Effector CD4-positive, alpha-beta T cell (primary cell): ENCODE measurements around the gene RAI1.

Experiments
- DNase-seq: peaks from one replicate; pipeline ENCODE4 v3.0.0-alpha.2; 2020

Gene RAI1

DNA sequence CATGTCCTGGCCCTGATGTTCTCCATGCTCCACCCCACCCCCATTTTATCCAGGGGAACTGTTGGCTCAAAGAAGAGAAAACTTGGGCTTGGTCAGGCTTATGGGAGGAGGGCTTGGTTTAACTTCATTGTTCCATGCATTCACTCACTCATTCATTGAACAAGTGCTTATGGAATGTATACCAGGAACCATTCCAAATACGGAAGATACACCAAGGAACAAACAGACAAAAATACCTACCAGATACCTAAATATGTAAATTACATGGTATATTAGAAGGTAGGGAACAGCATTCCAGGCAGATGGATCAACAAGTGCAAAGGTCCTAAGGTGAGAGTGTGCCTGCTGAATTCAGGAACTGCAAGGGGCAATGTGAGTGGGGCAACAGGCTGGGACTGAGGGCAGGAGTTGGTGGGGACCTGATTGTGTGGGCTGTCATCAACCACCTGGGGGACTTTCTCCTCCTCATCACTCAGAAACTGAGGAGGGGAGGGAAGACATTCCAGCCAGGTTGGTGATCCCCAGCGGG lies 39.9 kb downstream of the RAI1 start:
- no peak for DNase-seq

DNA sequence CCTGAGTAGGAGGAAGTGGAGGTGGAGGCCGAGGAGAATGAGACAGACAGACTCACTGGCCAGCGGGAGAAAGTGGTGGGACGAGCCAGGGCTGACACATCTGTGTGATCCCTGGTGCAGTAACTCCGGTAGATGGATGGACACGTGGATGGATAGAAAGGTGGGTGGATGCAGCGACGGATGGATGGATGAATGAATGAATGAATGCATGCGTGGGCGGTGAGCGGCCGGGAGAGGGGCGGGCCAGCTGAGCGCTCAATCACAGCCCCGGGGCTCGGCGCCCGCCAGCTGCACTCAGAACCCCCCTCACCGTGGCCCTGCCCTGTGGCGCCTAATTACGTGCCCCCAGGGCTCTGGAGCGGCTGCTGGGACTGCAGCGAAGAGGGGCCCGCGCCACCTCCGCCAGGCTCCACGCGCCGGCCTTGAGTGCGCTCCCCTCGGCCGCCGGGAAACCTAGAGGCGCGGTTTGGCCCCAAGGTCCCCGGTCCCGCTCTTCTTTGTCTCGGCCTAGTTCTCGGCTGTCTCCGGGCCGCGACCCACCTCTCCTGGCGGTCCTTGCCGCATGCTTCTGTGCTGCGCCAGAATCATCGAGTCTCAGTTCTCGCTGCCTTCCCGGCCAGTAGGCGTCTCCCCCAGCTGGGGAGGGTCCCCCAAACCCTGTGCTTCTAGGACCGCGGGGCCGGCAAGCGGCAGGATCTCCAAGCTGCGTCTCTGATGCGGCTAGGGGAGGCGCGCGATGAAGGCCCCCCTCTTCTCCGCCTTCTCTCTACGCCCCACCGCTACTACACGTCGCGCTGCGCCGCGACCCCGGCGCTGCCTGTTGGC lies 41.0 kb downstream of the RAI1 start:
- DNase-seq = no peak

DNA sequence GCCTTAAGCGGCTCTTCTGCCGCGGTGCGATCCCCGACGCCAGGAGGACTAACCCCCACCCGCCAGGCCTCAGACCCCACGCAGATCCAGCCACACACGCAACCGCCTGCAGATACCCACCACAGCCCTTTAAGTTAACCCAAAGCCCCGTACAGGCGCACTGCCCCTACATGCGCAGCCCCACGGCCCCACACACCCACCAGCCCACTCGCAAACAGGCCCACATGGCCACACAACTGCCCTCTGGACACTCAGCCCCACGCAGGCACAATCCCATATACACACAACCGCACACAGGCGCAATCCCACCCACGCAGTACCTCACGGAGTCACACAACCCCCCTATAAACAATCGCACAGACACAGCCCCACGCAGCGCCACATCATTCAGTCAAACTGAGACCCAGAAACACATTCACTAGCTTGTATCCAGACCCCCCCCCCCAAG lies 41.7 kb downstream of the RAI1 start:
- no peak for DNase-seq

DNA sequence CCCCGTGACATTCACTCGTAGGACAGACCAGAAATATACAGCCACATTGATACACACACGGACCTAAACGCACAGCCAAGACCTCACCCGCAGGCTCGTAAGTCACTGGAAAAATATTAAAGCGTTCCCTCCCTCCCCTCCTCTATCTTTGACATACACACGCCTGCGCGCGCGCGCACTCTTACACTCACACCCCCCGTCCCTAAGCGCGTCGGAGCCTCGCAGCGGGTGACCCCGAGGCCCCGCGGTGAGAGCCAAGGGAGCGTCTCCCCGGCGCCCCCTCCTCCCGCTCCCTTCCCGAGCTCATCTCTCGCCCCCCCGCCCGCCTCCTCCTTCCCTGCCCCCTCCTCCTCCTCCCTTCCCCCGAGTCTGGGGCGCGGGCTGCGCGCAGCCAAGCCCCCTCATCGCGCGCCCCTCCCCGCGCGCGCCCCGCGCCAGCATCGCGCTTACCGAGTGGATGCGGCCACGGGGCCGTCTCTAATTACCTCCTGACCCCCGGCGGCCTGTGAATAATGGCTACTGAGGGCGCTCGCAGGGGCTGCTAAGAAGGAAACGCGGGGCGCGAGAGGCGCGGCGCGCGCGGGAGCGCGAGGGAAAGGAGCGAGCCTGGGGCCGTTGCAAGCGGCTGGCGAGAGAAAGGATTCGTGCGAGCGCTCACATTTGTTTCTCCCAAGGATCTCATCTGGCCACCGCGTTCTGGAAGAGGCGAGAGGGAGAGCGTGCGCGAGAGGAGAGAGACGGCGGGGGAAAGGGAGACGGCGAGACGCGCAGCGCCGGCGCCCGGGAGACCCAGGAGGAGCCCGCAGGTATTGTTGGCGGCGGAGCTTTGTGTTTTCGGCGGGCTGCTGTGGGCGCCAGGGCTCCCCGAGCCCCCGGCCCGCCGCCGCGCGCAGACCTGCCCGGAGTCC lies 42.4 kb downstream of the RAI1 start:
- DNase-seq = no peak

DNA sequence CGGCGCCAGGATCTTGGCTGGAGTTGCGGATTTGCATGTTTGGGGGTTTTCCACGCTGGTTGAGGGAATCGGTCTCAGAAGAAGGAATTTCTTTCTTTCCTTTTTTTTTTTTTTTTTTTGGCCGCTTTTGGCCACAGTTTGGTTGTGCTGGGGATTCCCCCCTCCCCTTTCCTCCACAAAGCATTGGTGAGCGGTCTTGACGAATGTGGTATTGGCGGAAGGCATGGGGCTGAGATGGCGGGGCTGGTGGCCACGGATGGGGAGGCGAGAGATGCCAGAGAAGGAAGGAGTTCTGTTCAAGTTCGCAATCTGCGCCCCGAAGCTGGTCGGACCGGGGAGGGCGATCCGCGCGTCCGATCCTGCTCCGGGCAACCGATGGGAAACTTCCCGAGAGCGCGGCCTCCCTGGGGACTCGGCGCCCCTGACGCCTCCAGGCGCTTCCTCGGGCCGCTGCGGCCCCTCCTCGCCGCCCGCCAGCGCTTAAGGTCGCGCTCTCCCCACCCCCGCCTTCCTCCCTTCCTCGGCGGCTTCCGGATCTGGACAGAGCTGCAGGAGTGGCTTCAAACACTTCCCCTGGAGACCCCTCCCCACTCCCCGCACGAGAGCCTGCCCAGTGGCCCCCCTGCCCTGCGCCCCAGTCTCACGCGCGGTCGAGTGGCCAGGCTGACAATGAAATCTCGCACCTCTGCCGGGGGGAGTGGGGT lies 43.2 kb downstream of the RAI1 start:
- DNase-seq = no peak

DNA sequence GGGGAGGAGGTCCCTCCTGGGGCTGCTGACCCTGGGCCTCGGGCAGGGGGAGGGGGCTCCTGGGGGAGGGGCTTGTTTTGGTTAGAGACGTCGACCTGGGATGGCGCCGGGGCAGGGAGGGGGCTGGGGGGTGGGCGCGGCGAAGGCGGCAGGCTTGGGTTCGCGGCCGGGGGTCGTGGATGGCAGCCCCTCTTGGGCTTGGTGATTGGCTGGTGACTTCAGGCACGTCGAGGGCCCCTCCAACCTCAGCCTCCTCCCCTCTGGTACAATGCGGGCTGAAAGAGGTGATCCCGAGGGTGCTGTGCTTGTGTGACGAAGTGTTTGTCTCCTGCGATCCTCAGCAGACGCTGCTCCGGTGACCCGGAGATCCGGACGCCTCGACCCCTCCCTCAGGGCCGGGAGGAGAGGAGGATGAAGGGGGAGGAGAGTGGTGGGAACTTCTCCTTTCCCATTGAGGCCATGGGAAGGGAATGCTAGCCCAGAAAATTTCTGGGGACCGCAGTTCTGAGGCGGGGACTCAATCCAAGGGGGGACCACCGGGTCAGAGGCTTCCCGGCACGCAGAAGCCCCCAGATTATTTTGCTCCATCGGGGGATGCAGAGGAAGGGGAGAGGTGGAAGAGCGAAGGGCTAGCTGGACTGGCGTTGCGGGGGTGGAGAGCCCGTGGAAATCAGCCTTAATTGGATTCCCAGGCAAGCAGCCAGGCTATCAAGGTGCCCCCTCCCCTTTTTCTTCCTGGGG lies 43.9 kb downstream of the RAI1 start:
- DNase-seq = no peak

DNA sequence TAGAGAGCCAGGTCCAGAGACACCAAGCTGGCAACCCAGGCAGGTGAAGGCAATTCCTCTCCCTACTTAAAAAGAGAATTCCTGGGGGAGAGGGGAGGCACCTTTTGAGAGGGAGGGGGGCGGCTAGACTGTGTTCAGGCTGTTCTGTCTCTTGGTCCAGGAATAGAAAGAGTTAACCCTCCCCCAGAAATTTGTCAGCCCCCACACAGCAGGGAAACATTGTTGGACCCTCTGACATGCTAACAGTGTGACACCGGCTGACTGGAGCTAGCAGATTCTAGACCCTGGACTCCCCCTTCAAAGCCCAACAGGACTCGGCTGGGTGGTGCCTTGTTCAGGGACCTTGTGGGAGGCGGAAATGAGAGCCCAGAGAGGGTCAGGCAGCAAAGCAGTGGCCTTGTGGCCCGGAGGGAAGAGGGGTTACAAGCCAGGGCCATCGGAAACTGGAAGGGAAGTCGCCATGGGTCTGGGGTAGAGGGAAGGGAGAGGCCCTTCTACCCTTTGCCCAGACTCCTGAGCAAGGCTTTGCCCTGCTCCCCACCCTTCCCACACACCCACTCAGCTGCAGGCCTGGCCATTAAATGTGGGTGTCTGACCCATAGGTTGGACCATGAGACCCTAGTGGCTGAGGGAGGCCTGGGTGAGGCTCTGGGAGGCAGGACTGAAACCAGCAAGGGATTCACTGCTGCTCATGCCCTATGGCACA lies 44.6 kb downstream of the RAI1 start:
- no peak for DNase-seq

DNA sequence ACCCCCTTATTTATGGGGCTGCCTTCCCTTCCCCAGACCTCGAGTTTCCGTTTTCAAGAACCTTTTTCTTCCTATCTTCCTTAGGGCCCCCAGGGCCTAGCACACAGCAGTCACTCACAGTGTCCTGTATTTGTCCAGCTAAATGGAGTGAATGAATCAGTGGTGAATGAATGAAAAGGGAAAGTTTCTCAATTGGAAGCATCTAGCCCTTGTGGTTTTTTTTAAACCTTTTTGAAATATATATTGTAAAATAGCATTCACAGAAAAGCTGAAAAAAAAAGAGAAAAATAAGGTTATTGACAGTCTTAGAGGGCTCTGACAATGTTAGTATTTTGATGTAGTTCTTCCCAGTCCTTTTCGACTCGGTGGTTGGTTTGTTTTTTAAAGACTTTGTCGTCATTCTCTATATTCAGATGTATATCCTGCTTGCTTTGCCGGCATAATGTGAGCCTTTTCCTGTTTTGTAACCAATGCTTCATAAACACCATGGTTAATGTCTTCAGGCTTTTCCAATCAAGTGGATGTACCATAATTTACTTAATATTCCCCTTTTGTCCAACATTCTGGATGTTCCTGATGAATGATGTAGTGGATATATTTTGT lies 45.3 kb downstream of the RAI1 start:
- DNase-seq = no peak

DNA sequence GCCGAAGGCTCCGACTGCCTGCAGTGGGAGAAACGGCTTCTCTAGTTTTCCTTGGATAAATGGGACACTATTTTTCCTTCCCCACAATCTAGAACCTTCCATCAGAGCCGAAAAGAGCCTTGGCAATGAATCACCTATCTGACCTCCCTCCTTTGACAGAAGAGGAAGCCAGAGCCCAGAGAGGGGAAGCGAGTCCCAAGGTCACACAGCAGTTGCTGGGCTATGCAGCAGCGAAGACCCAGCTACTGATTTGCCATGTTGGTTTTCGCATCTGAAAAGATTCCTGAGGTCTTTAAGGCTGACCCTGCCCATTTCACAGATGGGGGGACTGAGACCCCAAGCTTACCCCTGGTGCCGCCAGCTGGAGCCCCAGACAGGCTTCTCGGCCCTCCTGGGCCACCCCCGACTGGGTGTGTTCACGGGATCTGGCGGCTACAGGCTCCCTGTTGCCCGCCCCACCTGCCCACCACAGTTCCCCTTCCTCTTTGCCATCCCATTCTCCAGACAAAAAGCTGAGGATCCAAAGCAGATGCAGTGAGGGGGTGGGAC lies 45.9 kb downstream of the RAI1 start:
- no peak for DNase-seq

DNA sequence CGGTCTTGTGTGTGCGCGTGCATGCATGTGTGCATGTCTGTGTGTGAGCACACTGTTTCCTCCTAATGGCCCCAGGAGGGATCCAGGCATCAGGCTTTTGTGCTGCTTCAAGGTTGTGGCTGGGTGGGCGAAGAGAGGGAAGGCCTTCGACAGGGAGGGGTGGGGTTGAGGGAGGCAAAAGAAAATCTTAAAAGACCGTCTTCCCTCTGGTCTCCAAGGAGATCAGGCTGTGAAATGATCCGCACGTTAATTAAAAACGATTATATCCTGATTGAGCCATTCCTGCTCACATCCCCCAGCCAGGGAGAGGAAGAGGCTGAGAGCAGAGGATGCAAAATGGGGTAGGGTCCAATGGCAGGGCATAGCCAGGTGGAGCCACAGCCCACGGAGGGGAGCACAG lies 46.9 kb downstream of the RAI1 start:
- no peak for DNase-seq

DNA sequence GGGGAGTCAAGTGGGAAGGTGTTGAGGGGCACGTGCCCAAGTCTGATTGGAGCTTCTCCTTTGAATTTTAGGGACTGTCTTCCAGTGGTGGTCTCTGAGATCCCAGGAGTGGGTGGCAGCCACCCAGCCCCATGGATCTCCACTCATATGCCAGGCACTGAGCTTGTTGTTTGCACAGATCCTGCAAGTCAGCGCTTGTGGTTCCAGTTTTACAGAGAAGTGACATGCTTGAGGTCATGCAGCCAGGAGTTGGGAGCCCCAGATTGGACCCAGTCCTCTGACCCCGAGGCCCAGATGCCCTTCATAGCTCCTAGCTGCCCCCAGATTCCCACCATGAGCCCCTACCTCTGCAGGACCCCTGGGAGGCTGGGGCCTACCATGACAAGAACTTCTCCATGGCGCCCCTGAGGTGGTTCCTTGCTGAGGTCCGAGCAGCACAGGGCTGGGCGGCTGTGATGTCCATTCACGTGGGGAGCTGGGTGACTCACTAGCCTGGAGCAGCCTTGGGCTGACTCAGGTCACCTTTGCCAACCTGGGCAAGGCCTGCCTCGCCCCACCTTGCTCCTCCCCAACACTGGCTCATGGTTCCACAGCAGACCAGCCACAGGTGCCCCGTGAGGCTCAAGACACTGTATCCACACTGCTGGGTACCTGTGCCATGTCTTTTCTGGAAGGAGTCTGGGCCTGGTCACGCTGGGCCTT lies 47.4 kb downstream of the RAI1 start:
- no peak for DNase-seq

DNA sequence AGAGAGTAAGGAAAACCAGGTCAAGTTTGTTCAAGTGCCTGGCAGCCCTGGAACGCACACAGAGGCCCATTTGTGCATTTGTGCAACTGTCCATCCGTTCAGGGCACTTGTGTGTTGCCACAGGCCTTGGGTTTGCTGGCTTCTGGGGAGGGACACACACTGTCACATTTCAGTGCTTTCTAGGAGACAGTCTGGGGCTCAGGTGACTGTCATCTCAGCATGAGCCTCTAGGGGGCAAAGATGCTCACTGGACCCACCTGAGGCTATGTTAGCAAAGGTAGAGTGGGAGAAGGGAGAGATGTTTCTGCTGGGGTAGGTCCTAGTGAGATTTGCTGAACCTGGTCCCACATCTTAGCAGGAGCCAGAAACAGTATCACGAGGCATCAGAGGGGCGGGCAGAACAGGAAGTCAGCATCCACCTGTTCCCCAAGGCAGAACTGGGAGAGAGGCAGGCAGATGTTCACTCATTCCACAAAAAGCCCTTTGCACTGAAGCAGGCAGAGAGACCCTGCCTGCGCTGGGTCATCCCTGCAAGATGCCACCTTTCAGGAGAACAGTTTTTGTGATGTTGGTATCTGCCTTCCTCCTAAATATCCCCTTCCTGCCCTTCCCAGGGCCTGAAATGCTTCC lies 48.5 kb downstream of the RAI1 start:
- DNase-seq = peak; percentile 46

DNA sequence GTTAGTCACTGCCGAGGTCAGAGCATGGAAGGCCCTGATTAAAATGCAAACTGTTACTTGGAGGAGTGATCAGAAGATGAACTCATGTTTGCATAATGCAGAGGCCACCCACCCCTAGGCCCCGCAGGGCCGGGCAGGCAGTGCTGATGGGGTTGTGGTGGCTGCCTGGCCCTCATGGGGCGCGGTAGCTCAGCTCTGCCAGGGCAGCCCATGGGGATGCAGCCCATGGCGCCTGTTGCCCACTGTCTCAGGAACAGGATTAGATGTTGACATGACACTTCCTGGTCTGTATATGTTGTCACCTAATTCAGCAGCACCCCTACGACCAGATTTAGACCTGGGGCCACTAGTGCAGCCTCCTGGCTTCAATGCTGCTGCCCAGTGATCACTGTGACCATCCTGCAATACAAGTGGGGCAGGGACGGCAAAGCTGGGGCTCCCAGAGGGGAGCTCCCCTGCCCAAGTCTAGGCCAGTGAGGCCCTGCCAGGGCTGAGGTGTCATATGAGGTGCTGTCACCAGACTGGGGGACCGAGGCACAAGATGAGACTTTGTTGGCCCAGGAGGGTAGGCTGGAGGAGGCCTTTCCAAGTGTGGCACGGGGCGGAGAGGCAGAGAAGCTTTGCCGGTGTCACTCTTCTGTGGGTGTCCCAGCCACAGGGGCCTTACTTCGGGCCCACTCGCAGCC lies 49.1 kb downstream of the RAI1 start:
- no peak for DNase-seq

DNA sequence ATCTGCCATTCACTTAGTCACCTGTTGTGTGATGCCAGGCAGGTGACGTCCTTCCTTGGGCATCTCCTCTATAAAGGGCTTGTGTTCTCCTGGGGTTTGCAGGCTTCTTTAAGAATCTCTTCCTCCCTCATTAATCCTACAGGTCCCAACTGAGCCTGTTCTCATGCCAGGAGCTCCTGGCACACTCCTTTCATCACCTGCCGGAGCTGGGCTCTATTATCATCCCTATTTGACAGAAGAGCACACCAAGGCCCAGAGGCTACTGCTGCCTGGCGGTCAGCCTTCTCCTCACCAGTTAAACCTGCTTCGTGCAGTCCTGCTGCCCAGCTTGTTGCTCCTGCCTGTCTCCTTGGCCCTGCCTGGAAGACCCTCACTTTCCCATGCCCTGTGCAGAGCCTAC lies 51.2 kb downstream of the RAI1 start:
- no peak for DNase-seq

DNA sequence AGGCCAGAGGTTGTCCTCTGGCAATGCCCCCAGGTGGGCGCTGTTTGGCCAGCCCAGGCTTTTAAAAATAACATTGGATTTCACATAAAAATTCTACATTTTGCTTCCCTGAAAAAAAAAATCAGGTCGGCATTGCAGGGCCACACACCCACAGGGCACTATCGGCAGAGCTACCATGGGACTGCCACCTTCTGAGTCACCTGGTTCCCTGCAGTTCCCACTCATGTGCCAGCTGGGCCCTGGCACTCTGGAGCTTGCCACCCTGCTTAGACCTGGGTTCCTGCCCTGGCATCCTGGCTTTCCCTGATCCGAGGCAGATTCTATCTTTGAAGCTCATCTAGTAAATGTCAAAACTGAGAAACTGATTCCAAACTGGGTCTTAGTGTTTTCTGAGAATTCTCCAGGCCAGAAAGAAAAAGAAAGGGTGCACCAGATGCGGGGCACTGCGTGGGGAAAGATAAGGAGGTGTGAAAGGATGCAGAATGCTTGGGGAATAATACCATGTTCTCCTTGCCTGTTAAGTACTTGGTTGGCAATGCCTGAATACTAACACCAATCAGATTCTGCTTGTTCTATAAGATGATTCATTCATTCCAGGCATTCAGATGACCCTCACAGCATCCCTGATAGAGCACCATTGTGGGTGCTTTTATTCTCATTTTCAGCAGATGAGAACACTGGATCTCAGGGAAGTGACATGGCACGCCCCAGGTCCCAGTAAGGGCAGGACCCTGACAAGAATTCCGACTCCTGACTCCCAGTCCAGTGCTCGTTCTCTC lies 51.8 kb downstream of the RAI1 start:
- no peak for DNase-seq

DNA sequence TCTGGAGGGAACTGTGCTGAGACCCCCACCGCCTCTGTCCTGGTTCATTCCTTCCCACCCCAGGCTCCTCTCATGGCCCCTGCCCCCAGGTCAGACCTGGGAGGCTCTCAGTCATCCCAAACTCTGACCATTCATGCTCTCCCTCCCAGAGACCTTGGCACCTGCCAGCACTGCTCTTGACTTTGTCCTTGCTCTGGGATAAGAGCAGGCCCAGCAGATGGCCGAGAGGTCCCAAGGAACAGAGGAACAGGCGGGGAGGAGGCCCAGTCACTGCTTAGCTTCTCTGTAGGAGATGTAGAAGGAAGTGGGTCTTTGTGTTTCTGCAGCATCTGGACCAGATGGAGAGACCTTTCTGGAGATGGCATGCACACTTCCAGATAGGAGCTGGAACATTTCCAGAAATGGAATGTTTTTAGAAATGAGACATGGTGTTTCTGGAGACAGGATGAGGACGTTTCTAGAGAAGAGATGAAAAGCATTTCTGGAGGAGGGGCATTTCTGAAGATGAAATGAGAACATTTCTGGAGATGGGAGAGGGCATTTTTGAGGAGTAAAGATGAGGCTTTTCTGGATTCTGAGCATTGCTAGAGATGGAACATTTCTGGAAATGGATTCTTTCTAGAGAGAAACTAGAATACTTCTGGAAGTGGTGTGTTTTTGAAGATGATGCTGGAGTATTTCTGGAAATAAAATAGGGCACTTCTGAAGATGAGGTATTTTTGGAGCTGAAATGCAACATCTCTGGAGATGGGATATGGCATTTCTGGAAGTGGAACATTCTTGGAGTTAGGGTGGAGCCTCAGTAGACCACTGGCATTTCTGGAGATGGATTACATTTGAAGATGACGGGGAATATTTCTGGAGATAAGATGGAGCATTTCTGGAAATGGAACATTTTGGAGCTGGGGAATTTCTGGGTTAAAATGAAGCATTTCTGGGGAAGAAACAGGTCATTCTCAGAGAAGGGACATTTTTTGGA lies 55.2 kb downstream of the RAI1 start:
- DNase-seq = no peak
